Neural cell (in vitro differentiated cells): ENCODE data around the gene KCNJ16. TPM values are rescaled to one million over a fixed set of nuclear protein-coding genes. Genes with fewer than 3 reads are reported as not detected.

ENCODE experiments used
- H2AFZ ChIP-seq: fragments of 200-600, 300-800 bp; sonication (generic), shearing (Covaris generic); 2 replicates; pipeline ENCODE4 v1.6.0; 2014; ENCODE audit warnings: low read depth, mild to moderate bottlenecking, antibody characterized with exemption, low read length, moderate library complexity
- H3F3A ChIP-seq: fragments of 200-600 bp; shearing (Covaris generic); 2 replicates; pipeline ENCODE4 v1.6.1; 2016; ENCODE audit warnings: mild to moderate bottlenecking, moderate library complexity, mixed read lengths, antibody characterized with exemption, low read length; ENCODE audit not compliant: insufficient read depth, poor library complexity, severe bottlenecking
- H3K27ac ChIP-seq: fragments of 200-600, 300-800 bp; sonication (generic), shearing (Covaris generic); 2 replicates; pipeline ENCODE4 v1.5.1; 2014; ENCODE audit warnings: mild to moderate bottlenecking, low read length, moderate library complexity
- H3K27me3 ChIP-seq: fragments of 300-800, 200-600 bp; sonication (generic), shearing (Covaris generic); 2 replicates; pipeline ENCODE4 v1.6.0; 2014; ENCODE audit warnings: mild to moderate bottlenecking, low read depth, low read length, moderate library complexity; ENCODE audit not compliant: insufficient read depth
- H3K36me3 ChIP-seq: fragments of 300-800, 200-600 bp; sonication (generic), shearing (Covaris generic); 2 replicates; pipeline ENCODE4 v1.5.1; 2014; ENCODE audit warnings: mild to moderate bottlenecking, antibody characterized with exemption, low read length, moderate library complexity; ENCODE audit not compliant: insufficient read depth
- H3K4me2 ChIP-seq: fragments of 300-800, 200-600 bp; sonication (generic), shearing (Covaris generic); 2 replicates; pipeline ENCODE4 v1.6.0; 2014; ENCODE audit warnings: mild to moderate bottlenecking, low read length
- H3K4me3 ChIP-seq: fragments of 300-800, 200-600 bp; sonication (generic), shearing (Covaris generic); 2 replicates; pipeline ENCODE4 v1.5.1; 2014; ENCODE audit warnings: mild to moderate bottlenecking, low read length, moderate library complexity
- H3K79me2 ChIP-seq: fragments of 200-600 bp; shearing (Covaris generic); replicated peaks from 2 replicates; pipeline ENCODE4 v1.6.0; 2014; ENCODE audit warnings: mild to moderate bottlenecking, low read length, moderate library complexity; ENCODE audit not compliant: insufficient read depth
- H3K9ac ChIP-seq: fragments of 300-800, 200-600 bp; sonication (generic), shearing (Covaris generic); 2 replicates; pipeline ENCODE4 v1.6.1; 2016; ENCODE audit warnings: mild to moderate bottlenecking, low read length, mixed read lengths
- H3K9me2 ChIP-seq: fragments of 200-600 bp; shearing (Covaris generic); 2 replicates; pipeline ENCODE4 v1.6.1; 2016; ENCODE audit warnings: mild to moderate bottlenecking, low read length, mixed read lengths; ENCODE audit not compliant: insufficient read depth
- H3K9me3 ChIP-seq: fragments of 200-600, 300-800 bp; sonication (generic), shearing (Covaris generic); 2 replicates; pipeline ENCODE4 v1.6.1; 2016; ENCODE audit warnings: mild to moderate bottlenecking, mixed run types, low read length, moderate library complexity, mixed read lengths
- H4K20me1 ChIP-seq: fragments of 200-600 bp; shearing (Covaris generic); 2 replicates; pipeline ENCODE4 v1.6.1; 2016; ENCODE audit warnings: mild to moderate bottlenecking, mixed run types; ENCODE audit not compliant: insufficient read depth
- CTCF ChIP-seq: fragments of 450-650 bp; IDR thresholded peaks from 2 replicates; pipeline ENCODE4 v1.5.1; 2014; ENCODE audit warnings: antibody characterized with exemption, mild to moderate bottlenecking, moderate library complexity; ENCODE audit not compliant: poor library complexity, severe bottlenecking
- MXI1 ChIP-seq: fragments of 450-650 bp; conservative IDR thresholded peaks from 2 replicates; pipeline ENCODE4 v1.6.1; 2014; ENCODE audit warnings: antibody characterized with exemption, mild to moderate bottlenecking; ENCODE audit not compliant: poor library complexity, severe bottlenecking
- POLR2AphosphoS5 ChIP-seq: IDR thresholded peaks from 2 replicates; pipeline ENCODE4 v1.6.1; 2012
- RAD21 ChIP-seq: fragments of 450-650 bp; conservative IDR thresholded peaks from 2 replicates; pipeline ENCODE4 v1.6.1; 2014; ENCODE audit warnings: antibody characterized with exemption, mild to moderate bottlenecking, moderate library complexity
- REST ChIP-seq: IDR thresholded peaks from 2 replicates; pipeline ENCODE4 v1.6.1; 2012; ENCODE audit warnings: borderline replicate concordance
- SMC3 ChIP-seq: fragments of 450-650 bp; conservative IDR thresholded peaks from 2 replicates; pipeline ENCODE4 v1.6.1; 2014; ENCODE audit warnings: antibody characterized with exemption, mild to moderate bottlenecking, moderate library complexity; ENCODE audit not compliant: poor library complexity
- TAF1 ChIP-seq: IDR thresholded peaks from 2 replicates; pipeline ENCODE4 v1.6.1; 2012; ENCODE audit warnings: low read depth
- polyA plus RNA-seq: library from polyadenylated mRNA; depleted of rRNA; stranded (reverse); fragments of >200 nt; gene quantifications from 2 replicates; pipeline ENCODE4 v1.2.3, GENCODE V29; 2014

Gene KCNJ16
- polyA plus RNA-seq, 1 donor from 2014 or later: 1.7 TPM

- no peaks in the 10 kb centered on the region for H3K36me3 ChIP-seq
- peak overlapping the region; percentile 69 for H3K9ac ChIP-seq
- H2AFZ ChIP-seq: peak overlapping the region; percentile 35
- H3K9me2 ChIP-seq: no peaks in the 10 kb centered on the region
- H3K27ac ChIP-seq: peak overlapping the region; percentile 22
- TF ChIP-seq CTCF: peak; percentile 79
- no peak for TF ChIP-seq REST
- peak; percentile 83 for TF ChIP-seq RAD21
- TF ChIP-seq SMC3: peak; percentile 79
- peak; percentile 27 for TF ChIP-seq POLR2AphosphoS5
- no peak for TF ChIP-seq MXI1
- peak overlapping the region; percentile 57 for H3K4me2 ChIP-seq
- H3F3A ChIP-seq: no peaks in the 10 kb centered on the region
- peaks cover 7% of the 10 kb centered on the region for H3K79me2 ChIP-seq
- peak overlapping the region; percentile 84 for H3K4me3 ChIP-seq
- H4K20me1 ChIP-seq: no peaks in the 10 kb centered on the region
- H3K27me3 ChIP-seq: peaks cover 23% of the 10 kb centered on the region
- H3K9me3 ChIP-seq: no peaks in the 10 kb centered on the region
These were observed 93.3 kb downstream of the KCNJ16 start for GRCh38 chr17:70168044-70168976.

- Histone ChIP-seq H3K36me3 (no peaks in the 10 kb centered on the region), H3K4me2 (peak within 1 kb of the TSS; percentile 71), H3F3A (no peaks in the 10 kb centered on the region), H2AFZ (peak within 1 kb of the TSS; percentile 35), H3K27me3 (peaks cover 23% of the 10 kb centered on the region), H3K4me3 (peak within 1 kb of the TSS; percentile 84), H3K79me2 (peaks cover 7% of the 10 kb centered on the region), H3K27ac (peak within 1 kb of the TSS; percentile 22), H3K9ac (peak within 1 kb of the TSS; percentile 69), H3K9me2 (no peaks in the 10 kb centered on the region), H3K9me3 (no peaks in the 10 kb centered on the region), H4K20me1 (no peaks in the 10 kb centered on the region)
- TF ChIP-seq TAF1 (no peak), POLR2AphosphoS5 (peak; percentile 29)
These were observed 94.1 kb downstream of the KCNJ16 start, which contains the start of gene KCNJ2 for GRCh38 chr17:70168977-70169708. KCNJ2 (plus strand) TSS chr17:70169532; CDS start chr17:70175040, 5,508 bp downstream.
